GM23338 (cell line): ENCODE measurements around the gene FNDC3B. TPM values are rescaled to one million over a fixed set of nuclear protein-coding genes. Genes with fewer than 3 reads are reported as not detected.

ENCODE experiments used
- ATAC-seq: fragments of 200-7000 bp; cut with Tn5 transposase; 3 replicates; pipeline ENCODE4 v1.9.1; 2020
- DNase-seq: peaks from one replicate; pipeline ENCODE4 v3.0.0-alpha.2; 2015; ENCODE audit warnings: low spot score
- H2AFZ ChIP-seq: fragments of 200-600 bp; sonication (generic); 2 replicates; pipeline ENCODE4 v1.8.0; 2016; ENCODE audit warnings: antibody characterized with exemption, mild to moderate bottlenecking, moderate library complexity
- H3F3A ChIP-seq: fragments of 200-600 bp; sonication (generic); replicated peaks from 2 replicates; pipeline ENCODE4 v1.8.0; 2017; ENCODE audit warnings: antibody characterized with exemption, mixed run types, low read depth
- H3K27ac ChIP-seq: fragments of 200-600 bp; sonication (generic); 2 replicates; pipeline ENCODE4 v1.6.1; 2016; ENCODE audit warnings: low read depth
- H3K27me3 ChIP-seq: fragments of 200-600 bp; sonication (generic); 2 replicates; pipeline ENCODE4 v1.8.0; 2016; ENCODE audit warnings: mild to moderate bottlenecking, mixed run types, moderate library complexity; ENCODE audit not compliant: insufficient read depth
- H3K36me3 ChIP-seq: fragments of 200-600 bp; sonication (generic); 2 replicates; pipeline ENCODE4 v1.8.0; 2016; ENCODE audit warnings: mild to moderate bottlenecking; ENCODE audit not compliant: insufficient read depth
- H3K4me1 ChIP-seq: fragments of 200-600 bp; sonication (generic); 2 replicates; pipeline ENCODE4 v1.8.0; 2016; ENCODE audit warnings: mild to moderate bottlenecking, moderate library complexity; ENCODE audit not compliant: insufficient read depth
- H3K4me2 ChIP-seq: fragments of 200-600 bp; sonication (generic); 2 replicates; pipeline ENCODE4 v1.7.1; 2017; ENCODE audit warnings: mixed run types
- H3K4me3 ChIP-seq: fragments of 200-600 bp; sonication (generic); 2 replicates; pipeline ENCODE4 v1.6.1; 2016; ENCODE audit warnings: mixed run types
- H3K79me2 ChIP-seq: fragments of 200-600 bp; sonication (generic); replicated peaks from 2 replicates; pipeline ENCODE4 v1.8.0; 2017; ENCODE audit warnings: mild to moderate bottlenecking; ENCODE audit not compliant: insufficient read depth
- H3K9me2 ChIP-seq: fragments of 200-600 bp; sonication (generic); 2 replicates; pipeline ENCODE4 v1.8.0; 2017; ENCODE audit not compliant: insufficient read depth
- H4K20me1 ChIP-seq: fragments of 200-600 bp; sonication (generic); replicated peaks from 2 replicates; pipeline ENCODE4 v1.8.0; 2017; ENCODE audit warnings: mild to moderate bottlenecking; ENCODE audit not compliant: insufficient read depth
- H3K27ac Mint-ChIP-seq: 2 replicates; pipeline ENCODE4 v1.8.0; 2020; ENCODE audit warnings: inconsistent platforms, mild to moderate bottlenecking, moderate library complexity, mixed read lengths
- H3K27me3 Mint-ChIP-seq: 3 replicates; pipeline ENCODE4 v1.8.0; 2022; ENCODE audit warnings: low read depth, mild to moderate bottlenecking, moderate library complexity, mixed read lengths, inconsistent platforms; ENCODE audit not compliant: insufficient read depth, poor library complexity
- H3K36me3 Mint-ChIP-seq: 3 replicates; pipeline ENCODE4 v1.8.0; 2021; ENCODE audit warnings: low read depth, mild to moderate bottlenecking, inconsistent platforms, moderate library complexity, mixed read lengths
- H3K4me1 Mint-ChIP-seq: 3 replicates; pipeline ENCODE4 v1.8.0; 2020; ENCODE audit warnings: mild to moderate bottlenecking, inconsistent platforms, mixed read lengths
- H3K4me3 Mint-ChIP-seq: 3 replicates; pipeline ENCODE4 v1.8.0; 2021; ENCODE audit warnings: moderate library complexity, mild to moderate bottlenecking, inconsistent platforms, mixed read lengths
- H3K9me3 Mint-ChIP-seq: 3 replicates; pipeline ENCODE4 v1.8.0; 2020; ENCODE audit warnings: moderate library complexity, mild to moderate bottlenecking, inconsistent platforms, mixed read lengths
- CREB1 ChIP-seq: fragments of 250-450 bp; sonication (Bioruptor Pico); IDR thresholded peaks from 2 replicates; pipeline ENCODE4 v1.5.0; 2020; ENCODE audit warnings: low read depth, mild to moderate bottlenecking, moderate library complexity
- CTCF ChIP-seq, 2 experiments: fragments of 200-600 bp in 1 of 2; sonication (generic) in 1 of 2; conservative IDR thresholded peaks; 2 replicates each; pipeline versions ENCODE4 v1.5.1 to v1.6.1; 2016 to 2017; ENCODE audit warnings: antibody characterized with exemption in 2 of 2, low read depth in 2 of 2, mild to moderate bottlenecking in 2 of 2, moderate library complexity in 1 of 2
- ETS1 ChIP-seq: IDR thresholded peaks from 2 replicates; pipeline ENCODE4 v1.6.1; 2016; ENCODE audit warnings: antibody characterized with exemption
- EZH2phosphoT487 ChIP-seq: fragments of 200-600 bp; sonication (generic); IDR thresholded peaks from one replicate; pipeline ENCODE4 v1.8.1; 2018; ENCODE audit warnings: antibody characterized with exemption; ENCODE audit not compliant: unreplicated experiment
- JUNB ChIP-seq: IDR thresholded peaks from one replicate; pipeline ENCODE4 v1.6.1; 2016; ENCODE audit warnings: antibody characterized with exemption; ENCODE audit not compliant: unreplicated experiment
- NANOG ChIP-seq: IDR thresholded peaks from 2 replicates; pipeline ENCODE4 v1.6.1; 2016; ENCODE audit warnings: antibody characterized with exemption, borderline replicate concordance
- POLR2AphosphoS5 ChIP-seq: IDR thresholded peaks from 2 replicates; pipeline ENCODE4 v1.6.1; 2016; ENCODE audit warnings: antibody characterized with exemption, low read depth
- STAT1 ChIP-seq: IDR thresholded peaks from one replicate; pipeline ENCODE4 v1.6.1; 2016; ENCODE audit warnings: antibody characterized with exemption; ENCODE audit not compliant: unreplicated experiment
- ZNF114 ChIP-seq: fragments of 250-450 bp; sonication (Bioruptor Pico); IDR thresholded peaks from 2 replicates; pipeline ENCODE4 v1.5.0; 2020; ENCODE audit warnings: mild to moderate bottlenecking, moderate library complexity
- ZNF462 ChIP-seq: fragments of 250-450 bp; sonication (Bioruptor Pico); IDR thresholded peaks from 2 replicates; pipeline ENCODE4 v1.5.0; 2020; ENCODE audit warnings: mild to moderate bottlenecking, moderate library complexity
- polyA plus RNA-seq: library from polyadenylated mRNA; unstranded; fragments of >200 nt; fragmentation: Nextera tagmentation; extraction: Ambion mirVana; gene quantifications from 2 replicates; pipeline ENCODE4 v1.2.1, GENCODE V29; 2016
- total RNA-seq: library from RNA; depleted of rRNA; stranded (reverse); fragments of >200 nt; shearing (Covaris generic); gene quantifications from 2 replicates; pipeline ENCODE4 v1.2.3, GENCODE V29; 2014

The FNDC3B gene
- total and polyA plus RNA-seq, 2 experiments from 2014 or later, result 19.1 to 55.4 TPM

GRCh38 chr3:172296975-172297332, 257.6 kb downstream of the FNDC3B start:
- no peaks in the 10 kb centered on the region for H3K27me3 ChIP-seq
- H4K20me1 ChIP-seq, result no peaks in the 10 kb centered on the region
- H3K4me3 ChIP-seq, result no peak overlapping the region
- no peaks in the 10 kb centered on the region for H3K79me2 ChIP-seq
- H3F3A ChIP-seq, result no peaks in the 10 kb centered on the region
- no peak overlapping the region for H3K27ac ChIP-seq
- no peak overlapping the region for H3K4me3 Mint-ChIP-seq
- H3K4me1 ChIP-seq, result peaks cover 21% of the 10 kb centered on the region
- H3K36me3 Mint-ChIP-seq, result peaks cover 26% of the 10 kb centered on the region
- no peaks in the 10 kb centered on the region for H3K9me2 ChIP-seq
- no peak overlapping the region for H3K27ac Mint-ChIP-seq
- TF ChIP-seq ETS1 (no peak), CTCF (conservative IDR thresholded peaks at IDR 0.05; ENCODE audit: low read depth in 2 of 2) (no peak), STAT1 (no peak), CREB1 (no peak), ZNF114 (CRISPR knock-in tag) (no peak), EZH2phosphoT487 (no peak), JUNB (no peak), POLR2AphosphoS5 (no peak)
- H2AFZ ChIP-seq, result no peak overlapping the region
- H3K9me3 Mint-ChIP-seq, result no peaks in the 10 kb centered on the region
- peaks cover 24% of the 10 kb centered on the region for H3K4me1 Mint-ChIP-seq
- H3K27me3 Mint-ChIP-seq, result peaks cover 4% of the 10 kb centered on the region
- ATAC-seq (no peak), DNase-seq (no peak)
- 0 out of 2 replicates have a peak, but pooled peaks cover 4% of the 10 kb centered on the region for H3K36me3 ChIP-seq
- no peak overlapping the region for H3K4me2 ChIP-seq

GRCh38 chr3:172298247-172298646, 258.9 kb downstream of the FNDC3B start:
- H3K27ac ChIP-seq, result no peak overlapping the region
- H3K4me3 ChIP-seq, result no peak overlapping the region
- H3K4me2 ChIP-seq, result no peak overlapping the region
- H3K36me3 ChIP-seq, result 0 out of 2 replicates have a peak, but pooled peaks cover 4% of the 10 kb centered on the region
- H3K27me3 ChIP-seq, result no peaks in the 10 kb centered on the region
- Mint-ChIP-seq H3K27ac (no peak overlapping the region), H3K4me3 (no peak overlapping the region), H3K4me1 (peaks cover 26% of the 10 kb centered on the region), H3K27me3 (peaks cover 2% of the 10 kb centered on the region), H3K36me3 (peaks cover 21% of the 10 kb centered on the region), H3K9me3 (no peaks in the 10 kb centered on the region)
- H3K4me1 ChIP-seq, result peaks cover 21% of the 10 kb centered on the region
- no peak overlapping the region for H2AFZ ChIP-seq
- no peaks in the 10 kb centered on the region for H3K79me2 ChIP-seq
- no peaks in the 10 kb centered on the region for H3F3A ChIP-seq
- no peak for DNase-seq
- no peaks in the 10 kb centered on the region for H3K9me2 ChIP-seq
- no peaks in the 10 kb centered on the region for H4K20me1 ChIP-seq
- ATAC-seq, result no peak
- TF ChIP-seq POLR2AphosphoS5 (no peak), ZNF462 (CRISPR knock-in tag) (no peak), NANOG (no peak), EZH2phosphoT487 (no peak)
